Panc1 (cell line): ENCODE measurements around the gene CRB2. TPM values are rescaled to one million over a fixed set of nuclear protein-coding genes. Genes with fewer than 3 reads are reported as not detected.

ENCODE experiments used
- ATAC-seq: fragments of 200-7000 bp; cut with Tn5 transposase; 2 replicates; pipeline ENCODE4 v1.9.1; 2020; ENCODE audit warnings: mild to moderate bottlenecking, moderate library complexity
- BruUV-seq: library from RNA; stranded (reverse); fragments of 400-500 nt; replicated peaks from 2 replicates; lab custom pipeline; 2021; lab: Mats Ljungman, UMichigan
- CTCF ChIA-PET: fragments of 300-600 bp; sonication (Branson Sonifier 250); formaldehyde crosslinking; loops from one replicate; lab custom pipeline; 2022; ENCODE audit warnings: antibody characterized with exemption; lab: Charles Lee
- POLR2A ChIA-PET: fragments of 300-600 bp; sonication (Branson Sonifier 250); formaldehyde crosslinking; loops from one replicate; lab custom pipeline; 2022; ENCODE audit warnings: antibody characterized with exemption; lab: Charles Lee
- DNase-seq: peaks from one replicate; pipeline ENCODE4 v3.0.0-alpha.2; 2010; ENCODE audit warnings: low read depth, low spot score
- H3K27ac ChIP-seq: 2 replicates; pipeline ENCODE4 v1.5.1; 2011; ENCODE audit warnings: mild to moderate bottlenecking, low read length, inconsistent platforms
- H3K27me3 ChIP-seq: fragments of 200-500 bp; sonication (Bioruptor generic); 2 replicates; pipeline ENCODE4 v1.6.0; 2014; ENCODE audit warnings: low read length, inconsistent platforms; ENCODE audit not compliant: control insufficient read depth, insufficient read depth
- H3K36me3 ChIP-seq: fragments of 200-500 bp; sonication (Bioruptor generic); 2 replicates; pipeline ENCODE4 v1.5.1; 2014; ENCODE audit warnings: inconsistent platforms, mild to moderate bottlenecking, low read length, moderate library complexity; ENCODE audit not compliant: control insufficient read depth, insufficient read depth
- H3K4me1 ChIP-seq: 2 replicates; pipeline ENCODE4 v1.5.1; 2011; ENCODE audit warnings: inconsistent platforms, mild to moderate bottlenecking, low read length, moderate library complexity; ENCODE audit not compliant: control insufficient read depth, insufficient read depth
- H3K4me3 ChIP-seq, 2 experiments: 2 replicates each; pipeline ENCODE4 v1.5.1; 2011 to 2012; ENCODE audit warnings: low read depth in 2 of 2, low read length in 2 of 2, mild to moderate bottlenecking in 2 of 2, inconsistent platforms in 1 of 2, moderate library complexity in 1 of 2
- H3K9me3 ChIP-seq: fragments of 200-500 bp; sonication (Bioruptor generic); 2 replicates; pipeline ENCODE4 v1.5.1; 2014; ENCODE audit warnings: low read depth, mild to moderate bottlenecking, inconsistent platforms, low read length, moderate library complexity; ENCODE audit not compliant: control insufficient read depth, insufficient read depth
- CTCF ChIP-seq: fragments of 450-650 bp; IDR thresholded peaks from 2 replicates; pipeline ENCODE4 v1.5.1; 2017; ENCODE audit warnings: mild to moderate bottlenecking
- POLR2AphosphoS5 ChIP-seq: IDR thresholded peaks from 2 replicates; pipeline ENCODE4 v1.6.1; 2012; ENCODE audit warnings: mild to moderate bottlenecking, low read depth, low read length, moderate library complexity
- REST ChIP-seq, 2 experiments: IDR thresholded peaks; 2 replicates each; pipeline ENCODE4 v1.6.1; 2011 to 2012; ENCODE audit warnings: low read depth in 2 of 2, control low read depth in 1 of 2, low read length in 1 of 2, mild to moderate bottlenecking in 1 of 2, moderate library complexity in 1 of 2; ENCODE audit not compliant: insufficient read depth in 1 of 2
- SIN3A ChIP-seq: IDR thresholded peaks from 2 replicates; pipeline ENCODE4 v1.6.1; 2012; ENCODE audit warnings: low read depth, mild to moderate bottlenecking, low read length, moderate library complexity, borderline replicate concordance; ENCODE audit not compliant: insufficient read depth
- TCF7L2 ChIP-seq: IDR thresholded peaks from 2 replicates; pipeline ENCODE4 v1.6.1; 2011; ENCODE audit warnings: mild to moderate bottlenecking, low read depth, low read length, inconsistent platforms
- in situ Hi-C: cut with HindIII; loops from 2 replicates; pipeline ENCODE4 v1.10.0; 2016; ENCODE audit warnings: low sequenced_read_pairs, low pct_unique_long_range_greater_than_20kb
- intact Hi-C: fragments of 100-400 bp; cut with micrococcal nuclease; formaldehyde crosslinking; loops from one replicate; pipeline ENCODE4 v1.10.0; 2022; ENCODE audit not compliant: unreplicated experiment
- total RNA-seq: library from RNA; stranded (reverse); gene quantifications from one replicate; pipeline ENCODE4 v1.2.1, GENCODE V29; 2021; ENCODE audit not compliant: unreplicated experiment

CRB2 gene
- total RNA-seq, 1 experiment from 2014 or later = 0.05 TPM

DNA sequence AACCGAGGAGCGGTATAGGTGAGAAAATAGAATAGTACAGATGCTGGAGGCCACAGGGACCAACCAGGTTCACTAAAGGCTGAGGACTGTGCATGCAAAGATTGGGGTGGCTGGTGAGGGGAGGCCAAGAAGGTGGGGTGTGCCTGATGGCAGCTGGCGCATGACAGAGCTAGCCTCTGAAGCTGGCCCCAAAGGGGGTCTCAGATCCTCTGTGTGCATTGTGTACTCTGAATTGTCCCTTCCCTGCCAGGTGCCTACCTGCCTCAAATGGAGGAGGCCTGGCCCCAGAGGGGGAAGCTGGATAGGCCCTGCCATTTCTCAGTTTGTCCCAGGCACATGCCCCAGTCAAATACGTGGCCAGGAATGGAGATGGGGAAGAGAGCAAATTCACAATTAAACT is 63.1 kb downstream of the CRB2 start:
- in situ Hi-C loops (no loop called here), intact Hi-C loops (no loop called here)
- Histone ChIP-seq H3K4me3 (no peak overlapping the region), H3K9me3 (no peaks in the 10 kb centered on the region), H3K36me3 (no peaks in the 10 kb centered on the region), H3K4me1 (no peaks in the 10 kb centered on the region), H3K27me3 (no peaks in the 10 kb centered on the region), H3K27ac (no peak overlapping the region)
- CTCF ChIA-PET = no interaction called here
- POLR2A ChIA-PET = no interaction called here
- ATAC-seq (no peak), DNase-seq (no peak)
- BruUV-seq = no TSS peak
- TF ChIP-seq CTCF = no peak
- TF ChIP-seq TCF7L2 = no peak
- TF ChIP-seq SIN3A = no peak
- no peak for TF ChIP-seq POLR2AphosphoS5
- TF ChIP-seq REST (IDR thresholded peaks at IDR 0.05; ENCODE audit: insufficient read depth in 1 of 2, low read depth in 2 of 2, low read length in 1 of 2) = no peak

- in situ Hi-C loops (no loop called here), intact Hi-C loops (no loop called here)
- no peak for TF ChIP-seq POLR2AphosphoS5
- no peak for TF ChIP-seq TCF7L2
- no peak for TF ChIP-seq CTCF
- no peak for TF ChIP-seq SIN3A
- no peak for TF ChIP-seq REST (IDR thresholded peaks at IDR 0.05; ENCODE audit: insufficient read depth in 1 of 2, low read depth in 2 of 2, low read length in 1 of 2)
- no peaks in the 10 kb centered on the region for H3K9me3 ChIP-seq
- DNase-seq = no peak
- ChIA-PET POLR2A (no interaction called here), CTCF (interaction anchor here (0.6 kb wide), 1 partner anchor 65 kb away, joined by 3 read pairs; no protein-coding TSS in a partner anchor)
- H3K4me3 ChIP-seq = no peak overlapping the region
- no peaks in the 10 kb centered on the region for H3K36me3 ChIP-seq
- H3K27me3 ChIP-seq = no peaks in the 10 kb centered on the region
- H3K27ac ChIP-seq = no peak overlapping the region
- no peaks in the 10 kb centered on the region for H3K4me1 ChIP-seq
- ATAC-seq = no peak
- no TSS peak for BruUV-seq
Measured at GRCh38 chr9:123419721-123420591, 64.0 kb downstream of the CRB2 start.
